Fibroblast of lung (primary cell): ENCODE results near the gene TIMM8B.

Experiments
- CTCF ChIP-seq, 2 donors: IDR thresholded peaks in 1 of 2; conservative IDR thresholded peaks in 1 of 2; 1 replicate in 1 of 2; 2 replicates in 1 of 2; pipeline ENCODE4 v1.5.1; 2011 to 2012; ENCODE audit warnings: low read length in 2 of 2, control low read depth in 1 of 2, inconsistent platforms in 1 of 2, low read depth in 1 of 2, mild to moderate bottlenecking in 1 of 2
- EZH2 ChIP-seq: IDR thresholded peaks from 2 replicates; pipeline ENCODE4 v1.5.1; 2012; ENCODE audit warnings: low read length, control low read depth, mild to moderate bottlenecking; ENCODE audit errors: missing control alignments

- no peak for TF ChIP-seq CTCF (conservative IDR thresholded peaks at IDR 0.05 in 1 of 2, IDR thresholded peaks at IDR 0.05 in 1 of 2; ENCODE audit: low read depth in 1 of 2, low read length in 2 of 2)
- TF ChIP-seq EZH2 = no peak
Measured at GRCh38 chr11:112050721-112051120, 35.8 kb downstream of the TIMM8B start.
